GM12878 (cell line): Measurements from ENCODE around the gene GPR18. TPM values are rescaled to one million over a fixed set of nuclear protein-coding genes. Genes with fewer than 3 reads are reported as not detected.
A peak's percentile ranks its signal among the peaks of the same experiment; 100 is the strongest.

ENCODE experiments used
- ATAC-seq: fragments of 200-7000 bp; cut with Tn5 transposase; 3 replicates; pipeline ENCODE4 v1.9.1; 2020; ENCODE audit warnings: mild to moderate bottlenecking, moderate library complexity
- BruUV-seq: library from RNA; stranded (reverse); fragments of 400-500 nt; replicated peaks from 2 replicates; lab custom pipeline; 2021; lab: Mats Ljungman, UMichigan
- CTCF ChIA-PET: fragments of 300-600 bp; sonication (Branson Sonifier 250); formaldehyde crosslinking; extraction: SDS; loops from one replicate; lab custom pipeline; 2021; ENCODE audit warnings: inconsistent platforms; lab: Yijun Ruan, JAX
- POLR2A ChIA-PET: fragments of 350-600 bp; formaldehyde crosslinking; extraction: SDS; loops from one replicate; lab custom pipeline; 2021; ENCODE audit warnings: inconsistent platforms; lab: Charles Lee
- RAD21 ChIA-PET: fragments of 300-600 bp; sonication (Branson Sonifier 250); formaldehyde crosslinking; loops from one replicate; lab custom pipeline; 2023; ENCODE audit warnings: antibody characterized with exemption; ENCODE audit not compliant: unreplicated experiment; lab: Charles Lee
- SMC1A ChIA-PET: fragments of 300-600 bp; sonication (Branson Sonifier 250); formaldehyde crosslinking; loops from one replicate; lab custom pipeline; 2023; ENCODE audit not compliant: unreplicated experiment, uncharacterized antibody; lab: Charles Lee
- DNase-seq: peaks from one replicate; pipeline ENCODE4 v3.0.0-alpha.2; 2011; ENCODE audit warnings: low read depth, low spot score
- FAIRE-seq: peaks from 3 replicates; lab custom pipeline; 2011; peaks lifted over from hg19 to GRCh38; lab: Jason Lieb, UNC
- H2AFZ ChIP-seq: 2 replicates; pipeline ENCODE4 v1.6.0; 2011; ENCODE audit warnings: low read depth, low read length, control low read depth; ENCODE audit not compliant: control insufficient read depth
- H3K27ac ChIP-seq: 2 replicates; pipeline ENCODE4 v1.5.1; 2011; ENCODE audit warnings: control low read depth; ENCODE audit not compliant: control insufficient read depth, insufficient read depth
- H3K27me3 ChIP-seq, 2 experiments: replicated peaks in 1 of 2; 2 replicates each; pipeline versions ENCODE4 v1.6.0 to v1.6.1; 2011; ENCODE audit warnings: low read length in 1 of 2; ENCODE audit not compliant: control insufficient read depth in 2 of 2, insufficient read depth in 2 of 2
- H3K36me3 ChIP-seq, 2 experiments: 2 replicates each; pipeline ENCODE4 v1.5.1; 2011; ENCODE audit warnings: low read length in 1 of 2; ENCODE audit not compliant: control insufficient read depth in 2 of 2, insufficient read depth in 2 of 2
- H3K4me1 ChIP-seq: 2 replicates; pipeline ENCODE4 v1.6.1; 2011; ENCODE audit warnings: mild to moderate bottlenecking, low read length, moderate library complexity, mixed read lengths; ENCODE audit not compliant: control insufficient read depth, insufficient read depth
- H3K4me2 ChIP-seq: 2 replicates; pipeline ENCODE4 v1.6.0; 2011; ENCODE audit warnings: control low read depth; ENCODE audit not compliant: control insufficient read depth, insufficient read depth
- H3K4me3 ChIP-seq: fragments of 200-600 bp; sonication (generic); 2 replicates; pipeline ENCODE4 v1.5.1; 2016
- H3K79me2 ChIP-seq: 2 replicates; pipeline ENCODE4 v1.6.0; 2011; ENCODE audit warnings: low read length; ENCODE audit not compliant: control insufficient read depth, insufficient read depth
- H3K9ac ChIP-seq: 2 replicates; pipeline ENCODE4 v1.8.0; 2011; ENCODE audit warnings: low read length, control low read depth, mixed read lengths; ENCODE audit not compliant: control insufficient read depth, insufficient read depth
- H3K9me3 ChIP-seq: replicated peaks from 3 replicates; pipeline ENCODE4 v1.5.1; 2011; ENCODE audit warnings: mild to moderate bottlenecking, low read length; ENCODE audit not compliant: control insufficient read depth, insufficient read depth
- H4K20me1 ChIP-seq: 2 replicates; pipeline ENCODE4 v1.6.0; 2011; ENCODE audit not compliant: control insufficient read depth, insufficient read depth
- POLR2AphosphoS5 ChIP-seq: IDR thresholded peaks from 2 replicates; pipeline ENCODE4 v1.6.1; 2011; ENCODE audit warnings: mild to moderate bottlenecking, low read length, inconsistent platforms
- ZBTB40 ChIP-seq: fragments of 450-650 bp; IDR thresholded peaks from 2 replicates; pipeline ENCODE4 v1.6.1; 2016; ENCODE audit warnings: mild to moderate bottlenecking, moderate library complexity, borderline replicate concordance
- in situ Hi-C: fragments of 300-500 bp; cut with MboI; formaldehyde crosslinking; loops from 9 replicates; pipeline ENCODE4 v1.14.3; 2018; ENCODE audit warnings: mixed read lengths
- intact Hi-C: fragments of 100-400 bp; cut with micrococcal nuclease; formaldehyde crosslinking; loops from one replicate; pipeline ENCODE4 v1.14.2; 2022; ENCODE audit not compliant: unreplicated experiment
- polyA plus RNA-seq, 11 experiments: library from polyadenylated mRNA; depleted of rRNA in 4 of 11; unstranded in 6 of 11; stranded (reverse) in 5 of 11; fragments of >200 nt; fragmentation: Nextera tagmentation in 4 of 11; fragmentation: Illumina TruSeq in 1 of 11; extraction: Ambion mirVana in 4 of 11; extraction: Trizol in 1 of 11; gene quantifications; 1 replicate in 1 of 11; 2 replicates in 10 of 11; pipeline versions ENCODE4 v1.2.1 to v1.2.3, GENCODE V29; 2011 to 2016; ENCODE audit warnings: inconsistent platforms in 2 of 11, missing spikeins in 2 of 11, low read depth in 1 of 11
- total RNA-seq, 4 experiments: library from RNA; depleted of rRNA in 3 of 4; stranded (reverse); fragments of >200 nt in 3 of 4; fragmentation: Illumina TruSeq in 1 of 4; extraction: Trizol in 1 of 4; gene quantifications; 2 replicates each; pipeline versions ENCODE4 v1.2.1 to v1.2.3, GENCODE V29; 2013 to 2021

Gene GPR18
- total and polyA plus RNA-seq, 10 of the 15 experiments (the other 5 are each of a cell fraction or from before 2014, with no cell fraction given), result 3.3 to 12.9 (median 5.2) TPM

- no peak for FAIRE-seq
- Histone ChIP-seq H3K4me1 (peaks cover 17% of the 10 kb centered on the region), H3K9me3 (no peaks in the 10 kb centered on the region), H3K9ac (peak overlapping the region; percentile 33; the same call in 1 of the 2 replicates), H3K27ac (peak overlapping the region; percentile 62), H2AFZ (no peak overlapping the region), H4K20me1 (peaks cover 3% of the 10 kb centered on the region; the same call in 1 of the 2 replicates), H3K79me2 (peaks cover 91% of the 10 kb centered on the region), H3K4me2 (peak overlapping the region; percentile 64), H3K4me3 (peak overlapping the region; percentile 58), H3K36me3 (peaks cover 6 to 19% of the 10 kb centered on the region in 2 experiments), H3K27me3 (no peaks in the 10 kb centered on the region)
- no TSS peak for BruUV-seq
- no peak for DNase-seq
- CTCF ChIA-PET, result interaction anchor here (0.6 to 3.4 kb wide), 19 partner anchors 8 to 140 kb away, joined by 3 to 23 read pairs (median 5); partner anchors contain the start of gene GPR183
- TF ChIP-seq ZBTB40, result no peak
- 0 out of 2 replicates have a peak, but pooled peaks have one; percentile 3 for TF ChIP-seq POLR2AphosphoS5
- POLR2A ChIA-PET, result interaction anchor here (0.7 to 4.6 kb wide), 10 partner anchors 9 to 137 kb away, joined by 3 to 35 read pairs (median 3); partner anchors contain the start of genes GPR183 and UBAC2
- SMC1A ChIA-PET, result interaction anchor here (0.5 to 13.7 kb wide), 20 partner anchors 11 to 139 kb away, joined by 3 to 264 read pairs (median 8); partner anchors contain the start of genes GPR18 and GPR183
- in situ Hi-C loops (no loop called here), intact Hi-C loops (no loop called here)
- RAD21 ChIA-PET, result interaction anchor here (1.1 to 14.1 kb wide), 20 partner anchors 9 to 139 kb away, joined by 3 to 247 read pairs (median 9); partner anchors contain the start of genes GPR183 and UBAC2
- ATAC-seq, result 0 out of 3 replicates have a peak, but pooled peaks have one; percentile 1
These were observed 39.2 kb upstream of the GPR18 start for GRCh38 chr13:99297331-99297730.
